ENCODE measurements around the gene CITED4. TPM values are rescaled to one million over a fixed set of nuclear protein-coding genes. Genes with fewer than 3 reads are reported as not detected.

Gene CITED4
- total RNA-seq, 1 donor from 2014 or later: 11.3 TPM

DNA sequence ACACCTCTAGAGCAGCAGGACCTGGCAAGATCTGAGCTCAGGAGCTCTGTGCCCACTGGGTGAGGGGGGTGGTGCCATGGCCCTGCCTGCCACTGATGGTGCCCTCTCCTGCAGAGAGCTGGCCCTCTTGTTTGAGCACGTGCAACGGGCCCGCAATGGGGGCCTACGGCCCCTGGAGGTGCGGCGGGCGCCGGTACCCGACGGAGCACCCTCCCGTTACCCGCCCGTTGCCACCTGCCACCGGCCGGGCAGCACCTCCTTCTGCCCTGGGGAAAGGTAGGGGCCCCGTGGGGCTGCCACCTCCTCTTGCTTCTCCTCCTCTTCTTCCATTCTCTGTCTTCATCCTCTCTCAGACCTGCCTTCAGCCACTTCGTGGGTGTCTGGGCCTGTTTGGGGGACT lies 38.2 kb downstream of the CITED4 start:
- peaks cover 44% of the 10 kb centered on the region for H3K4me1 Mint-ChIP-seq
- no peak for TF ChIP-seq CTCF (conservative IDR thresholded peaks at IDR 0.05)
- H3K27ac Mint-ChIP-seq (ENCODE audit: unreplicated experiment): peak overlapping the region; percentile 81
- no peak for DNase-seq (ENCODE audit: low read depth, low spot score)
- peaks cover 8% of the 10 kb centered on the region for H3K27me3 Mint-ChIP-seq (ENCODE audit: low read depth)
- H3K4me3 Mint-ChIP-seq: no peak overlapping the region
- H3K9me3 Mint-ChIP-seq: no peaks in the 10 kb centered on the region
- H3K36me3 Mint-ChIP-seq (ENCODE audit: low read depth): no peaks in the 10 kb centered on the region

- H3K36me3 Mint-ChIP-seq (ENCODE audit: low read depth): no peaks in the 10 kb centered on the region
- peaks cover 8% of the 10 kb centered on the region for H3K27me3 Mint-ChIP-seq (ENCODE audit: low read depth)
- H3K4me3 Mint-ChIP-seq: no peak overlapping the region
- peaks cover 44% of the 10 kb centered on the region for H3K4me1 Mint-ChIP-seq
- no peaks in the 10 kb centered on the region for H3K9me3 Mint-ChIP-seq
- no peak for DNase-seq (ENCODE audit: low read depth, low spot score)
- no peak for TF ChIP-seq CTCF (conservative IDR thresholded peaks at IDR 0.05)
- H3K27ac Mint-ChIP-seq (ENCODE audit: unreplicated experiment): no peak overlapping the region
Observed at GRCh38 chr1:40823345-40823744, 38.8 kb downstream of the CITED4 start.

GRCh38 chr1:40822890-40823289 lies 39.3 kb downstream of the CITED4 start:
- H3K4me1 Mint-ChIP-seq: peaks cover 47% of the 10 kb centered on the region
- no peak overlapping the region for H3K4me3 Mint-ChIP-seq
- H3K9me3 Mint-ChIP-seq: no peaks in the 10 kb centered on the region
- H3K27me3 Mint-ChIP-seq (ENCODE audit: low read depth): peaks cover 8% of the 10 kb centered on the region
- TF ChIP-seq CTCF (conservative IDR thresholded peaks at IDR 0.05): no peak
- H3K36me3 Mint-ChIP-seq (ENCODE audit: low read depth): no peaks in the 10 kb centered on the region
- H3K27ac Mint-ChIP-seq (ENCODE audit: unreplicated experiment): no peak overlapping the region
- no peak for DNase-seq (ENCODE audit: low read depth, low spot score)

- Mint-ChIP-seq H3K9me3 (no peaks in the 10 kb centered on the region), H3K27me3 (ENCODE audit: low read depth) (peaks cover 11% of the 10 kb centered on the region), H3K27ac (ENCODE audit: unreplicated experiment) (peak overlapping the region; percentile 50), H3K4me3 (no peak overlapping the region), H3K36me3 (ENCODE audit: low read depth) (no peaks in the 10 kb centered on the region), H3K4me1 (peaks cover 42% of the 10 kb centered on the region)
- no peak for TF ChIP-seq CTCF (conservative IDR thresholded peaks at IDR 0.05)
- DNase-seq (ENCODE audit: low read depth, low spot score): no peak
Observed at GRCh38 chr1:40820911-40821693, 41.1 kb downstream of the CITED4 start.

- DNase-seq (ENCODE audit: low read depth, low spot score): no peak
- Mint-ChIP-seq H3K27me3 (ENCODE audit: low read depth) (peaks cover 14% of the 10 kb centered on the region), H3K4me3 (no peak overlapping the region), H3K4me1 (peaks cover 36% of the 10 kb centered on the region), H3K9me3 (no peaks in the 10 kb centered on the region), H3K36me3 (ENCODE audit: low read depth) (no peaks in the 10 kb centered on the region), H3K27ac (ENCODE audit: unreplicated experiment) (no peak overlapping the region)
- no peak for TF ChIP-seq CTCF (conservative IDR thresholded peaks at IDR 0.05)
Observed at GRCh38 chr1:40820251-40820797, 41.8 kb downstream of the CITED4 start.

All from neural crest cell (in vitro differentiated cells).